NCI-H146 treated with DMSO at 0.1 percent for 48 hours (cell line): ENCODE measurements around the gene KRTAP5-4.
A peak's percentile ranks its signal among the peaks of the same experiment; 100 is the strongest.

Experiments used
- DNase-seq: peaks from one replicate; lab custom pipeline; 2025; ENCODE audit not compliant: unreplicated experiment; lab: John Stamatoyannopoulos, UW

Gene KRTAP5-4

GRCh38 chr11:1574238-1574932 is 47.6 kb downstream of the KRTAP5-4 start:
- DNase-seq: peak; percentile 91

- DNase-seq: no peak
Measured at GRCh38 chr11:1573903-1574237, 48.1 kb downstream of the KRTAP5-4 start.

- DNase-seq: peak; percentile 53
Measured at GRCh38 chr11:1573077-1573902, 48.6 kb downstream of the KRTAP5-4 start.

GRCh38 chr11:1572197-1573076 is 49.5 kb downstream of the KRTAP5-4 start, which contains the start of gene DUSP8:
DUSP8 (minus strand) TSS chr11:1572271; CDS start chr11:1565826, 6,445 bp downstream.
- peak; percentile 61 for DNase-seq

DNA sequence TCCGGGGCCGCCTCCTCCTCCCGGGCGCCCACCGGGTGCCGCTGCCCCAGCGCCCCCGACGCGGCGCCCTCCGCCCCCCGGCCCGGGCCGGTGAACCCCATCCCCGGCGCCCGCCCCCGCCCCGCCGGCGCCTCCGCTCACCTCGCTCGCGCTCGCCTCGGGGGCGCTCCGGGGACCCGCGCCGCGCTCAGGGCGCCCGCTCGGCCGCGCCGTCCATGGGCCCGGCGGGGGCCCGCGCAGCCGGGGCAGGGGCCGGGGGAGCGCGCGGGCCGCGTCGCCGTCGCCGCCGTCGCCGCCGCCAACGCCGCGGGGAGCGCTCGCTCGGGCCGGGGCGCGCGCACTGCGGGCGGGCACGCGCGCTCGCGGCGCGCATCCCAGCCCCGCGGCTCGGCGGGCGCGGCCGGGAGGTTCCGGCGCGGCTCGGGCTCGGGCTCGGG is 50.2 kb downstream of the KRTAP5-4 start:
- no peak for DNase-seq
